Pancreas (tissue), 10 donors: Measurements from ENCODE around the gene CDK5RAP3. TPM values are rescaled to one million over a fixed set of nuclear protein-coding genes. Genes with fewer than 3 reads are reported as not detected.
A peak's percentile ranks its signal among the peaks of the same experiment; 100 is the strongest.
"Not testable (repeated sequence)": the region's sequence is repeated elsewhere in the genome, so short reads cannot be mapped to it uniquely, and the experiment has no call there.

Experiments
- ATAC-seq, 4 donors: fragments of 200-7000 bp; cut with Tn5 transposase; one replicate each; pipeline versions ENCODE4 v1.8.0 to v1.9.1; 2020; ENCODE audit warnings: mild to moderate bottlenecking in 4 of 4, moderate library complexity in 4 of 4
- DNase-seq, 6 donors: peaks; one replicate each; pipeline ENCODE4 v3.0.0-alpha.2; 2020
- FAIRE-seq: peaks from 2 replicates; lab custom pipeline; 2012; peaks lifted over from hg19 to GRCh38; lab: Jason Lieb, UNC
- H3K27ac ChIP-seq, 4 donors: fragments of 200-600 bp; sonication (generic); 1 replicate in 3 of 4; 2 replicates in 1 of 4; pipeline versions ENCODE4 v1.5.0 to v1.8.0; 2020
- H3K27me3 ChIP-seq, 4 donors: fragments of 200-600 bp; one replicate each; pipeline ENCODE4 v1.8.0; 2021
- H3K36me3 ChIP-seq, 3 donors: fragments of 200-600 bp; sonication (generic) in 1 of 3; one replicate each; pipeline versions ENCODE4 v1.5.0 to v1.8.0; 2020 to 2021
- H3K4me1 ChIP-seq, 3 donors: fragments of 200-600 bp; one replicate each; pipeline ENCODE4 v1.8.0; 2021
- H3K4me3 ChIP-seq, 4 donors: fragments of 200-600 bp; sonication (generic) in 2 of 4; one replicate each; pipeline versions ENCODE4 v1.5.0 to v1.8.0; 2020 to 2021
- H3K9me3 ChIP-seq, 4 donors: fragments of 200-600 bp; one replicate each; pipeline ENCODE4 v1.8.0; 2021
- CTCF ChIP-seq, 4 donors: fragments of 200-600 bp; sonication (generic) in 3 of 4; IDR thresholded peaks; one replicate each; pipeline versions ENCODE4 v1.5.0 to v1.8.0; 2021; ENCODE audit warnings: antibody characterized with exemption in 4 of 4
- WGBS, 2 donors: extraction: QIAGEN DNeasy Blood & Tissue Kit; methylation state at CpG; one replicate each; pipeline ENCODE4 v1.1.7; 2013; 5-methylcytosine and 5-hydroxymethylcytosine counted together
- intact Hi-C, 3 donors: fragments of 100-400 bp; cut with DNase I; formaldehyde crosslinking; loops; one replicate each; pipeline versions ENCODE4 v1.11.1 to v1.14.2; 2022
- polyA plus RNA-seq, 2 donors: library from polyadenylated mRNA; stranded (reverse); fragments of 200-250 nt; gene quantifications; one replicate each; pipeline ENCODE4 v1.2.3, GENCODE V29; 2013
- total RNA-seq, 6 donors: library from RNA; stranded (reverse); fragmentation: NEBNext Ultra II Directional in 4 of 6; extraction: Animal tissue kit (Norgen Biotek cat#: 25700) in 4 of 6; gene quantifications; one replicate each; pipeline versions ENCODE4 v1.2.1 to v1.2.4, GENCODE V29; 2021 to 2023
- donor health status: healthy with polysubstance abuse.
- donor health status: DM: no; HTN: no; CAD: no; lungs with moderate emphysema.
- donor health status: DM: no; HTN: no; CAD: no.
- donor health status: control.
- donor health status: control.
- donor health status: Bipolar disorder and iron deficiency.
- donor health status: DM: yes; HTN: yes; CAD: no.
- donor health status: DM: no; HTN: no; CAD: no.
- donor health status: DM: no; HTN: no; CAD: no.
- donor health status: DM: yes; HTN: yes; CAD: no.

Gene CDK5RAP3
- total and polyA plus RNA-seq, 8 donors = 134 to 1,312 (median 185) TPM

- Histone ChIP-seq H3K27ac (no peak overlapping the region), H3K27me3 (no peaks in the 10 kb centered on the region), H3K4me3 (no peak overlapping the region), H3K36me3 (peaks cover 0 to 53% (median 35%) of the 10 kb centered on the region in 3 donors), H3K4me1 (peaks cover 0 to 4% (median 0%) of the 10 kb centered on the region in 3 donors), H3K9me3 (no peaks in the 10 kb centered on the region)
- WGBS, 2 donors = 85 to 86% methylated on average over 9 of the region's 9 CpGs
- TF ChIP-seq CTCF (IDR thresholded peaks at IDR 0.05) = no peak
- no peak for FAIRE-seq
- ATAC-seq = peak in 2 of 4 donors; percentile 6 to 12
- intact Hi-C loops = loop anchor here in 1 of 3 donors (5.0 kb wide), 1 partner anchor 34 kb away; no protein-coding TSS in a partner anchor
- no peak for DNase-seq
Observed at GRCh38 chr17:47982645-47983390, 11.9 kb downstream of the CDK5RAP3 start.

- intact Hi-C loops = loop anchor here in 1 of 3 donors (5.0 kb wide), 1 partner anchor 34 kb away; no protein-coding TSS in a partner anchor
- Histone ChIP-seq H3K27me3 (no peaks in the 10 kb centered on the region), H3K27ac (no peak overlapping the region), H3K4me3 (no peak overlapping the region), H3K9me3 (no peaks in the 10 kb centered on the region), H3K36me3 (peaks cover 0 to 46% (median 30%) of the 10 kb centered on the region in 3 donors), H3K4me1 (peaks cover 0 to 4% (median 0%) of the 10 kb centered on the region in 3 donors)
- DNase-seq (no peak), ATAC-seq (no peak), FAIRE-seq (no peak)
- 79 to 85% methylated on average over 11 of the region's 11 CpGs for WGBS, 2 donors
- TF ChIP-seq CTCF (IDR thresholded peaks at IDR 0.05) = no peak
Observed at GRCh38 chr17:47983492-47984223, 12.7 kb downstream of the CDK5RAP3 start.

- Histone ChIP-seq H3K27me3 (no peaks in the 10 kb centered on the region), H3K27ac (no peak overlapping the region), H3K9me3 (no peaks in the 10 kb centered on the region), H3K4me1 (peaks cover 0 to 4% (median 0%) of the 10 kb centered on the region in 3 donors), H3K4me3 (no peak overlapping the region), H3K36me3 (peaks cover 0 to 18% (median 6%) of the 10 kb centered on the region in 3 donors)
- FAIRE-seq = no peak
- TF ChIP-seq CTCF (IDR thresholded peaks at IDR 0.05) = no peak
- no peak for DNase-seq
- WGBS, 2 donors = 76 to 82% methylated on average over 5 of the region's 5 CpGs
- no peak for ATAC-seq
- intact Hi-C loops = no loop called here
Observed at GRCh38 chr17:47986520-47986919, 15.6 kb downstream of the CDK5RAP3 start.

- Histone ChIP-seq H3K27ac (peak overlapping the region in 1 of 4 donors; percentile 33), H3K27me3 (no peaks in the 10 kb centered on the region), H3K9me3 (no peaks in the 10 kb centered on the region), H3K36me3 (peaks cover 0 to 10% (median 0%) of the 10 kb centered on the region in 3 donors), H3K4me1 (peaks cover 0 to 4% (median 0%) of the 10 kb centered on the region in 3 donors), H3K4me3 (no peak overlapping the region)
- FAIRE-seq = no peak
- 33 to 38% methylated on average over 17 of the region's 17 CpGs for WGBS, 2 donors
- TF ChIP-seq CTCF (IDR thresholded peaks at IDR 0.05) = no peak
- ATAC-seq = peak; percentile 46 to 73 (median 62)
- intact Hi-C loops = no loop called here
- DNase-seq = peak in 2 of 6 donors; percentile 18 to 77
Observed at GRCh38 chr17:47987240-47987835, 16.4 kb downstream of the CDK5RAP3 start.

GRCh38 chr17:47988445-47988844 lies 17.5 kb downstream of the CDK5RAP3 start:
- WGBS, 2 donors = 90 to 100% methylated on average over 1 of the region's 1 CpG

More at GRCh38 chr17:47988445-47988844, 17.5 kb downstream of the CDK5RAP3 start:
- FAIRE-seq, H3K27me3 ChIP-seq, H3K4me3 ChIP-seq, ATAC-seq, DNase-seq, H3K4me1 ChIP-seq, H3K9me3 ChIP-seq, intact Hi-C loops, H3K27ac ChIP-seq, H3K36me3 ChIP-seq: not testable (repeated sequence)
